DLD1 (cell line): ENCODE measurements around the gene SLC4A1.

Source experiments
- in situ Hi-C: cut with HindIII; loops from 2 replicates; pipeline ENCODE4 v1.10.0; 2017; ENCODE audit warnings: low sequenced_read_pairs

SLC4A1 gene

DNA sequence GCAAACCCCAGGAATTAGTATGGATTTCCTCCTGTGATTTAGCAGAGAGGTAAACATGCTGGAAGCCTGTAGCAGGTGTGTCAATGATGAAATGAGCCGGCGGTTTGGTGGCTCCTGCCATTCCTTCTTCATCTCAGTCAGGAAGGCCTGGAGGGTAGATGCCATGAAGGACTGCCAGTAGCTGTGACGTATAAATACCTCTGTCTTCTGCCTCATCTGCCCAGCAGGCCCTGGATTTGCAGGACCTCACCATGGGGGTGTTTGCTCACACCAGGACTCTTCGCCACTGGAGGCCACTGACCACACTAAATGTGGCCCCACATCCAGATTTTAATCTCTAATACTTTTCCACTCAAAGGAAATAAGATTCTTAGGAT lies 16.1 kb upstream of the SLC4A1 start:
- in situ Hi-C loops: no loop called here

DNA sequence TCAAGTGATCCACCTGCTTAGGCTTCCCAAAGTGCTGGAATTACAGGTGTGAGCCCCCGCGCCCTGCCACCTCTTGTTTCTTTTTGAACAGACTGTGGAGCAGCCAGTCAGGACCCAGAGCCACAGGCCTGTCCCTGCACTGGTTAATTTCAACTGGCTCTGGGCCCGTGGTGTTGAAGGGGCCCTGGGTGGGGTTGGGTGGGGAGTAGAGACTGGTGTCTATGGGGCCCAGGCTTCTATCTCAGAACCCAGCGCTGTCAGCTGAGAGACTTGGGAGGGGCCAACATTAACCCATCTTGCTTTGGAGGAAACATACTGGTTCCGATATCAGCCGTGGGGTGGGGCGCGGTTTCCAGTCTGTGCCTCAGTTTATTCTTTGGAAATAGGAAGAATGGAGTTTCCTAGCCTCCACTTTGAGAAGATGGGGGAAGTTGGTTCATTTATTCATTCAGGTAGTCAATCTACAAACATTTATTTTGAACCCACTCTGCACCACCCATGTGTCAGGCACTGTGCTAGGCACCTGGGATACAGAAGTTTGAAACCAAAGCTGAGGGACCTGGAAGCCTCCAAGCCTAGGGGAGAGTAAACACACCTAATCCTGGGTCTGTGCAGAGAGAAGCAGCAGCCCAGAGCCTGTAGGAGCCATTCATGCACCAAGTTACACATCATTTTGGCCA lies 15.5 kb upstream of the SLC4A1 start:
- in situ Hi-C loops: no loop called here

DNA sequence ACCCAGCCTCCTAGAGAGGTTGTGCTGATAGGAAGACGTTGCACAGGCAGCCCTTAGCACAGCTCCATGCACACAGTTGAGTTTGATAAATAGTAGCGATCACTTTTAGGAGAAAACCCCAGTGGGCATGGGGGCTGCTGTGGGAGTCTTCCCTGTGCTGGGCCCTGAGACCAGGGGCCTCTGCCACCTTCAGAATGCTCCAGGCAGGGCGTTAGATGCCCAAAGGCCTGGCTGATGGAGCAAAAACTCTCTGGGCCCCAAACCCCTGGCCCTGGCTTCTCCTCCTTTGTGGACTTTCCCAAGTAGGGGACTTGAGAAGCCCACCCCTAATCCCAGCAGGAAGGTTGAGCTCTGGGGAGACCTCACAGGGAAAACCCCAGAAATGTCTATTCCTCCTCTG lies 14.3 kb upstream of the SLC4A1 start:
- in situ Hi-C loops: no loop called here

DNA sequence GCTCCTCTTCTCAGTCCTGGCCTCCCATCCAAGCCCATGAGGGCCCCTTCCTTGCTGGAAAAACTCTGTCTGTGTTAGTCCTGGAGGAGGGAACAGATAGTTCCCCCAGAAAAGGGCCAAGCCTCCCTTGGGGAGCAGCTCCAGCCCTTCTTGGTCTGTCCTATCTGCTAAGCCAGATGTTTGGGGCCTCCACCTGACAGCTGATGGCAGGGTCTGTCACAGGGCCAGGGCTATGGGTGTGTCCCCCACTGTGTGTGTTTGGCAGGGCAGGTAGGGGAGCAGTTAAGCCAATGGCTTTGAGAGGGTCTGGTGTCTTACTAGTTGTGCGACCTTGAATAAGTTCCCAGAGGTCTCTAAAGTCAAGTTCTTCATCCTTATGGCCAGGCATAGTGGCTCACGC lies 13.6 kb upstream of the SLC4A1 start:
- in situ Hi-C loops: no loop called here

DNA sequence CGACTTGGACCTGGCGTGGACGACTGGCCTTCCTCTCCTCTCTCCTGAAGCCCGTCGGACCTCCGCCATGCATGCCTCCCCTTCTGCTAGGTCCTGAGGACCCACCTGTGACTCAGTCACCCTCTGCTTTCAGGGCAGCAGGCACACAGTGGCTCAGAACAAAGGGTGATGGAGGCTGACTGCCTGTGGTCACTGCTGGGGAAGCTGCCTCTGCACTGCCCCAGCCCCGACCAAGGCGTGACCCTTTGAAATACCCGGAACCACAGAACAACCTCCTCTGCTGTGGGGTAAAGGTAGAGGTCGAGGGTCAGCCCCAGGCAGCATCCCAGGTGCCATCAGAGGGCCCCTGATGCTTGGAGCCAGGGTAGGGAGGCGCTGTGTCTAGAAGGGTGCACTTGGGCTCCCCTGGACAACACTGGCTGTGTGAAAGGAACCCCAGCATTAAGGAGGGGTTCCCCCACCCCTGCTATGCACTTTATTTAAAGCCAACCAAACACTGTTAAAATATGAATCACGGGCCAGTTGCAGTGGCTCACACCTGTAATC lies 12.5 kb upstream of the SLC4A1 start:
- in situ Hi-C loops: no loop called here

DNA sequence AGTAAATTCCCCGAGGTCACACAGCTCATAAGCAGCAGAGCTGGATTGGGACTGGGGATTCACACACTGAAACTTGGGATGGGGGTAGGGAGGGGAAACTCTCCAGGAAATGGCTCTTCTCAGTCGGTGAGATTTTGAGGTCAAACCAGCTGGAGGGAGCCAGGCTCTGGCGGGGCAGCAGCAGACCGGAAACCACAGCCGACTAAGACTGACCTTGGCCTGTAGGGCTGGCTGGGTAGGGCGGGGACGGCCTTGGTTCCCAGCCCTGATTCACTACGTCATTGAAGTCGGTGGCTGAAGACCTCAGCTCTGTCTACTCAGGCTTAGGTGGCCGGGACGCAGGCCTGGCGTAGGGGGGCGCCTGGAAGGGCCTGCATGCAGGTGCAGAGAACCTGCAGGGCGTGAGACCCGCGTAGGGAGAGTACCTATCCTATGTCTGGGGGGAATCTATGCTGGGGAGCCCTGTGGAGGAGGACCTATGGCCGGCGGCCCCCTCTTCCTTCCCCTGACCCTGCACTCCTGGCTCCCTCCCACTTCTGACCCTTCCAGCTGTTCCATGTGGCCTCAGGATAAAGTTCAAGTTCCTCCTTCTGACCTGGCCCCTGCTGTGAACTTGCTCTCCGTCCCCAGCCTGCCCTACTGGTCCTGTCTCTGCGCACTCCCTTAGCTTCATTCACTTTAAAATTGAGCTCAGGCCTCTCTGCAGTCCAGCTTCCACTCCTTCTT lies 11.9 kb upstream of the SLC4A1 start:
- in situ Hi-C loops: no loop called here

DNA sequence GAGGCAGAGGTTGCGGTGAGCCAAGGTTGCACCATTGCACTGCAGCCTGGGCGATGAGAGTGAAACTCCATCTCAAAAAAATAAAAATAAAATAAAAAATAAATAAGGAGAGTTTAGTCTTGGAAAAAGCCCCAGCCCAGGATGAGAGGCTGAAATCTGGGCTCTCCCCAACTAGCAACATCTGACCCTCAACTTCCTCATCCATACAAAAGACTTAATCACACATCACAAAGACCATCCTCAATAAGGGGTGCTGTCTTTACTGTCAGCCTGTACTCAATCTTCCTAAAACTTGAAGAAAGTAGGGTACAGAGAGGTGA lies 11.4 kb upstream of the SLC4A1 start:
- in situ Hi-C loops: no loop called here

DNA sequence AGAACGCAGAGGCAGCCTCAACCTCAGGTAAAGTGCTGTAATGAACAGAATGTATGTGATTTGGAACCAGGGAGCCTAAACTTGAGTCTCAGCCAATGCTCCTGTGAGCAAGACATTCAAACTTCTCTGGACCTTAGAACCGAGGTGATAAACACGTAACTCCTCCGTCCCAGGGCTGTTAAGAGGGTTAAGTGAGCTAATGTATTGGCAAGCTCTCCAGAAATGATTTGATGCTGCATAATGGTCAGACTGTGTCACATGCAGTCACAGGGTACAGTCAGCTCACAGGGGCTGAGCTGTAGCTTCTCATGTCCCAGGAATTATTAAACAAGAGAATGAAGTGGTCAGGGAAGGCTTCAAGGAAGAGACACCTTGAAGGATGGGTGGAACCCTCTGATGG lies 10.0 kb upstream of the SLC4A1 start:
- in situ Hi-C loops: no loop called here

DNA sequence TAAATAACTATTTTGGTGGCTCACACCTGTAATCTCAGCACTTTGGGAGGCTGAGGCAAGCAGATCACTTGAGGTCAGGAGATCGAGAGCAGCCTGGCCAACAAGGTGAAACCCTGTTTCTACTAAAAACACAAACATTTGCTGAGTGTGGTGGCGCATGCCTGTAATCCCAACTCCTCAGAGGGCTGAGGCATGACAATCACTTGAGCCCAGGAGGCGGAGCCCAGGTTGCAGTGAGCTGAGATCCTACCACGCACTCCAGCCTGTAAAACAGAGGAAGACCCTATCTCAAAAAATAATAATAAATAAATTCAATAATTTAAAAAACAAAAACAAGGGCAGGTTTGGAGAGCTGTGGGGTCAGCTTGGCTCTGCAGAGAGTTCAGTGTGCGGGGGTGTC lies 5.7 kb upstream of the SLC4A1 start:
- in situ Hi-C loops: loop anchor here (5.0 kb wide), 1 partner anchor 49 kb away; the partner anchor contains the start of gene SLC25A39

DNA sequence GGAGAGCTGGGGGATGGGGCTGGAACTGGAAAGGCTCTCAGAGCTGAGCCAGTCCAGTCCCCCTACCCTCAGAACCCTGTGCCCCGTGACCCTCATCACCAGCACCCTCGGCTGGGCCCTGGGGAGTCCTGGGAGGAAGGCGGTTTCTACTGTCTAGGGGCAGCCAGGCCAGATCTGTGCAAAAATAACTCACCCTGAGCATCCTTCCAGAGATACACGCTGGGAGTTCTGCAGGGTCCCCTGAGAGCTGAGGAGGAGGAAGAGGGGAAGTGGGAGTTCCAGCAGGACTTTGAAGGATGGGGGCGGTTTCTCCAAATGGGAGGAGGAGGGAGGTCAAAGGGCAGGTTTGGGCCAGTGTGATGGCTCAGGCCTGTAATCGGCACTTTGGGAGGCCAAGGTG lies 5.0 kb upstream of the SLC4A1 start:
- in situ Hi-C loops: loop anchor here (5.0 kb wide), 1 partner anchor 49 kb away; the partner anchor contains the start of gene SLC25A39

DNA sequence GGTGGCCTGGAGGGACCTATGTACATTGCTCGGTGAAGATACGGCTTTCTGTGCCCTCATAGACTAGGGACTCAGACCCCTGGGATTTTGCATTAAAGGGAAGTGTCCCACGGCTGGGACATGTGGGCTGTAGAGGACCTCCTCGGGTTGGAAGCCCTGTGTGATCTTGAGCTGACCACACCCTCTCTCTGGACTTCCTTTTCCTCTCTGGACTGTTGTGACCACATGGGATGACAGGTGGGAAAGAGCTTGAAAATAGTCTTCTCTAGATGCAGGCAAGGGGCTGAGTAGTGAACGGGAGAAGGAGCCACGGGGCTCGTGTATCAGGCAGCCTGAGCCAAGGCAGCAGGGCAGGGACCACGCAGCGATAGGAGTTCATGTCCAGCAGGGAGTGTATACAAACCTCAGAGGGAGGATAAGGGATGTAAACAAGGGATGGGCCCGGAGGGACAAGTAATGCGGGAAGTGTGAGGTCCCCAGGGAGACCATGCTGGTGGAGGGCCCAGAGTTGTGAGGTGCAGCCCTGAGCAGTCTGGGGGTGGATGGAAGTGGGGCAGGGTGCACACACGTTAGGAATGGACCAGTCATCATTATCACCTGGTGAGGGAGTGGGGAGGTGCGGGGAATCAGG lies 4.5 kb upstream of the SLC4A1 start:
- in situ Hi-C loops: loop anchor here (5.0 kb wide), 1 partner anchor 50 kb away; the partner anchor contains the start of gene SLC25A39

DNA sequence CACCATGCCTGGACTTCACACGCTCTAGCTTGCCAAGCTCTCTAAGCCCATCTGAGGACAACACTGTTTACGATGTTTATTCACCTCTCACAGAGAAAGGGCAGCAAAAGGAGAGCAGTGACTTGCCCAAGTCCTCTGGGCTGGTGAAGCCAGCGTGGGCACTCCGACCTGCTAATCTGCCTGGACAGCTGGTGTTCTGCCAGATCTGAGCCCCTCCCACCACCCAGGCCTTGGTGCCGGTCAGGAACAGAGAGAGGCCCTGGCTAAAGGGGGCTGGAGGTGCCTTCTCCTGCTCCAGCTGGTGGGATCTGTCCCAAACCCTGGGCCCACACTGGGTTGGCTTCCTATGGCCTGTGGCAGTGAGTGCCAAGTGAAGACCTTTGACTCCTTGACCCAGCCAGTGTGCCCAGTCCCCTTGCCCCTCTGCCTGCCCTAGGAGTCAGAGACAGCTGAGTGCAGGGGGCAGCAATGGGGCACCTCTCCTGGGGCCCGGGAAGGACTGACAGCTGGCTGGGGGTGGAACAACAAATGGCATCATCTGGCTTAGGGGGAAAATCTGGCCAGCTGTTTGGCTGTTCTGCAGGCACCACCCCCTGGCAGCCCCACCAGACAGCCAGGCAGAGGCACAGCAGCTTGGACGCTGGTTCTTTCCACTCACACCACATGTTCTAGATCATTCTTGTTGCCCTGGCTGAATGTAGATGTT lies 1.8 kb upstream of the SLC4A1 start:
- in situ Hi-C loops: loop anchor here (5.0 kb wide), 1 partner anchor 53 kb away; the partner anchor contains the start of gene SLC25A39

DNA sequence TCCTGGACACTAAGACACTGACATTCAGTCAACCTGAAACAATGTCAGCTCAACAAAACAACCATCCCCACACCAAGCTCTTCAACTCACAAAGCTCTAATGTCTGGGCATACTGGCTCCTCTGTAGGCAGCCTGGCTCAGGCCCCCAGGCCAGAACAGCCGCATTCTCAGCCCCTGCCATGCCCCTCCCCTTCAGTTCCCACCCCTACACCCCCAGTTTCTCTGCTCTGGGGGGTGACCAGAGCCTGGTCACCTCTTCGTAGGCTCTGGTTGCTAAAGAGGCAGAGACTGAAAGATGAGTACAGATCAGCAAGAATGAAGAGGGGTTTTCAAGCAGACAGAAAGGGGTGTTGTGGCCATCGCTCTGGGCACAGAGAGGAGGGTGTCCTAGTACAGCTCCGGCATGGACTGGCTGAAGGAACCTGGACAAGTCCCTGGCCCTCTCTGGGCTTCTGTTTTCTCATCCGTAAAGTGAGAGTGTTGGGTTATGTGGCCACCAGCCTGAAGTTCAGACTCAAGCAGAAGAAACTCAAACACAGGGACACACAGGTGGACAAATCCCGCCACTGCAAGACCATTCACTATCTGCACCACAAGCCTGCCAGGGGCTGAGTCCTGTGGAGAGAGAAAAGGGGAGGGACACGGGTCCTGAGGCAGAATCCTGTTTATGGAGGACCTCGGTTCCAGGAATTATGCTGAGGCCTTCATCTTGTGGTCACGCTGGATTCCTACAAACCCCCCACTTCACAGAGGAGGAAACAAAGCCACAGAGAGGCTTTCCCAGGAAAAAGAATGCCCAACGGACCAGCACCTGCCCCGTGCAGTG lies 987 bp upstream of the SLC4A1 start:
- in situ Hi-C loops: no loop called here

DNA sequence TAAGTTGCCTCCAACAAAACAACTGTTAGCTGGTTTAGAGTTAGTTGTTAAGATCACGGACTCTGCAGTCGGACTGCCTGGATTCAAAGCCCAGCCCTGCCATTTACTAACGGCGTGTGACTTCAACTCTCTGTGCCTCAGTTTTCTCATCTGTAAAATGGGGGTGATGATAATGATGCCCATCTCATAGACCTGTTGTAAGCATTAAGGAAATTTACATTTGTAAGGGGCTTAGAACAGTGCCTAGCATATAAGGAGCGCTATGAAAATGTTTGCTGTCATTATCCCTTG lies 825 bp downstream of the SLC4A1 start:
- in situ Hi-C loops: no loop called here

DNA sequence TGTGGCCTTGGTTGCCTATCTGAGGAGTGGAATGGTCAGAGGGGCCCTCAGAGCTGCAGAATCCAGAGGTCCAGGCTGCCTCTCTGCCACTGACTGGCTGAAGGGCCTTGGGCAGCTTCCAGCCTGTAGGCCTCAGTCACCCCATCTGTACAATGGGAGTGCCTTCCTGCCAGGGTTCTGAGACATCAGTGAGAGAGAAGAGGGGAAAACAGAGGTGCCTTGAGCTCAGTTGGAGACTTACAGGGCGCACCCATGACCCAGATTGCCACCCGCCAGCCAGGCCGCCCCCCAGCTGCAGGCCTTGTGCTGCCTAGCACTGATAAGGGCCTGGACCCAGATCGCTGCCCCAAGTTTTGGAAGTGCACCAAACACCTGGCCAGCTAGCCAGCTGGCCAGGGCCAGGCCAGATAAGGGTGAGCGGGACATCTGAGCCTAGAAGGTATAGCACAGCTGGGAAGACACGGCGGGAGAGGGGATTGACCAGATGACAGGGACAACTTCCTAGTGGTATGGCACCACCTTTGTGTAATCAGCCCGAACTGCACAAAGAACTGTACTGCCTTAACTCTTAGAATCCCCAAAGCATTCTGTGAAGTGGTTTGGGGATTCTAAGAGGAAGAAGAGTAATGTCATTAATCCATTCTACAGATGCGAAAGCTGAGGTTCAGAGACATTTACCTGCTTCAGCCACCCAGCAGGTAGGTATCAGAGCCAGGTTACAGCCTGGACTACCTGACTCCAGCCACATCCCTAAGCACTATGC lies 1.4 kb downstream of the SLC4A1 start:
- in situ Hi-C loops: no loop called here

DNA sequence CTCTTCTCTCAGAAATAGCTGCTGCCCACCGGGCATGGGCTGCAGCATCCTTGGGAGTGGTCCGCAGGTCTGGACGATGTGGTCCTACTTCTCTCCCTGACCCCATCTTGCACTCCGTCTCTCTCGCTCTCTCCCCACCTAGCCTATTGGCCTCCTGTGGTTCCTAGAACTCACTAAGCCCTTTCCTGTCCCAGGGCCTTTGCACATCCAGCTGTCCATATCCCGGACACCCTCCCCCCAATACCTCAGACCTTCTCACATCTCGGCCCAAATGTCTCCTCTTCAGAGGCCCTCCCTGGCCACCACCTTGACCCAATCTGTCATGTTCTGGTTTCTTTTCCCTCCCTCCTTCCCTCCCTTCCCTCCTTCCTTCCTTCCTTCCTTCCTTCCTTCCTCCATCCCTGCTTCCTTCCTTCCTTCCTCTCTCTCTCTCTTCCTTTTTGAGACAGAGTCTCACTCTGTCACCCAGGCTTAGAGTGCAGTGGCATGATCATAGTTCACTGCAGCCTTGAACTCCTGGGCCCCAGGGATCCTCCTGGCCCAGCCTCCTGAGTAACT lies 4.5 kb downstream of the SLC4A1 start:
- in situ Hi-C loops: no loop called here

DNA sequence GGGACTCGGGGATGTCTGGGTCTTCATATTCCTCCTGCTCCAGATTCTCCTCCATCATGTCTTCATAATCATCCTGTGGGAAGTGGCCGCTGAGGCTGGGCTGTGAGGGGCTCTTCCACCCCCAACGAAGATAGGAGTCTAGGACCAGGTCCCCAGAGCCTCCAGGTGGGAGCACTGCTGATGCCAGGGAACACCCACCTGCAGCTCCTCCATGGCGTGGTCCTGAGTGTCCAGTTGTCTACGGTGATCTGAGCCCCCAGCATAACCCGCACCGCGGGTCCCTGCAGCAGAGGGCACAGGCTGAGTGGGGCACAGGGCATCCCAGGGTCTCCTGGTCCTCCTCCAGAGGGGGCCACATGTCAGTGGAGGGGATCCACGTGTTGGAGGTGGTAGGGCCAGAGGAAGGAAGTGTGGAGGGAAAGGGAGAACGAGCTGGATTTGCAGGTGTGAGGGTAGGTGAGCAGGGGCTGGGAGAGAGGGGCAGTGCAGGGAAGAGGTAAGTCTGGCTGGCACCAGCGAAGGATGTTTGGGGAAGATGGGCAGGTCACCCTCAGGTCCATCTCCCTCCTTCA lies 5.2 kb downstream of the SLC4A1 start:
- in situ Hi-C loops: no loop called here

DNA sequence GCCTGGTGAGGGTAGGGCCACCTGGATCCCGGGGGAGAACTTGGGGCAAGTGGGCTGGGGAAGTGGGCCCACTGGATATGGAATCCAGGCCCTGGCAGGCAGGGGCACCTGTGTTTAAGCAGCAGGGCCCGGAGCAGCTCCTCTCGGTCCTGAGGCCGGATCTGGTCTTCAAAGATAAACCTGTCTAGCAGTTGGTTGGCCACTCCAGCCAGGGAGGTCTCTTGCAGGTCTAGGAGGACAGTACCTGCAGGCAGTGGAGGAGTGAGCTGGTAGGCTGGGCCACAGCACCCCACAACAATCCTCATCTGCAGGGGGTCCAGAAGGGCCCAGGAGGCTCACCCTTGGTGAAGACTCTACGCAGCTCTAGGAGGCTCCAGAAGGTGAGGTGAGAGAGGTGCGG lies 7.6 kb downstream of the SLC4A1 start:
- in situ Hi-C loops: no loop called here

DNA sequence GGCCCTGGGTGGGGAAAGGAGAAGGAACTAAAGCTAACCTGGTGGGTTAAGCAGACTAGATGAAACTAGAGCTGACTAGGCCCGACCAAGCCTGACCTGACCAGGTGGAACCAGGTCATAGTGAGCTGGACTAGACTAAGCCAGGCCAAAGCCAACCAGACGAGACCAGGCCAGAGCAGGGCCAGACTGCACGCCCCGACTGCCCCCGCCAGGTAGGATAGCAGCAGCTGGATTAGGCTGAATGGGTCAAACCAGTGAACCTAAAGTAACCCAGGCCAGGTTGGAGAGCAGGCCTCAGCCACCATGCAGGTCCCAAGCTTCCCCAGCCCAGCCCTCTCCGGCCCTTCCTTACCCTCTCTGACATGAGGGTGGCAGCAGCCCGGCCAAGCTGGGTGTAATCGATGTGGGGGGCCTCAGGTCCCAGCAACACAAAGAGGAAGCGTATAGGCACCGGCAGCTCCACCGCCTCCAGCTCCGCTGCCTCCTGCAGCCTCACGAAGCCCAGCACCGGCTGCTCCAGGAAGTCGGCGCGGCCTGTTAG lies 9.1 kb downstream of the SLC4A1 start:
- in situ Hi-C loops: no loop called here
